GM18526 (cell line): ENCODE data around the gene CCDC188.

ENCODE experiments used
- POLR2A ChIP-seq: IDR thresholded peaks from 3 replicates; pipeline ENCODE4 v1.6.1; 2011; ENCODE audit not compliant: insufficient read length; ENCODE audit errors: extremely low read depth

Gene CCDC188

DNA sequence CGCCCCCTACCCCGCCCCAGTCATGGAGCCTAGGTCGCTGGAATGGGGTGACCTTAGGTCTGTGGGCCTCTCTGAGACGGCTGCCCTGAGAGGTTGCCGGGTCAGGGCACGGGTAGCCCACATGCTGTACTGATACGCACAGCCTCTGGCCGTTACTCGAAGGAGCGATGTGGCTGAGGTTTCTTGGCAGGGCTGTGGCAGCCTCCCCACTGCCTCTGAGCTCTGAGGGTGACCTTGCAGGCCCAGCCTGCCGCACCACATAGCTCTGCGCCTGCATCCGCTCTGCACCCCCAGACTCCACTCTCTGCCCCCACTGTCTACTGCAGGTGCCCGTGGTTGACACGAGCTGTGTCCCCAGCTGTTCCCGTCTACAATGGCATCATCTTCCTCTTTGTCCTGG lies 12.0 kb downstream of the CCDC188 start:
- no peak for TF ChIP-seq POLR2A

DNA sequence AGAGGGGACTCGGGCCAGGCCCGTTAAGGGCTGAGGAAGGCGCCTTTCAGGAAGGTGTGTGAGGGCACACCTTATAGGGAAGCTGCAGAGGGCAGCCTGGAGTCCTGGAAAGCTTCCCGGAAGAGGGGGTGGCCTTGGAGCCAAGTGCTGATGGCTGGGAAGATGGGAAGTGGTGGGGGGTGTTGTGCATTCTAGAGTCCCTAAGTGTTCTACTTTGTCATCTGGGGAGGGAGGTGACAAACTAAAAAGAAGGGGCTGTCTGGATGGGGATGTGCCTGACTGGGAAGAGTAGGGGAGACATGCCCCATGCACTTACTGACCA lies 12.5 kb downstream of the CCDC188 start:
- TF ChIP-seq POLR2A: no peak

DNA sequence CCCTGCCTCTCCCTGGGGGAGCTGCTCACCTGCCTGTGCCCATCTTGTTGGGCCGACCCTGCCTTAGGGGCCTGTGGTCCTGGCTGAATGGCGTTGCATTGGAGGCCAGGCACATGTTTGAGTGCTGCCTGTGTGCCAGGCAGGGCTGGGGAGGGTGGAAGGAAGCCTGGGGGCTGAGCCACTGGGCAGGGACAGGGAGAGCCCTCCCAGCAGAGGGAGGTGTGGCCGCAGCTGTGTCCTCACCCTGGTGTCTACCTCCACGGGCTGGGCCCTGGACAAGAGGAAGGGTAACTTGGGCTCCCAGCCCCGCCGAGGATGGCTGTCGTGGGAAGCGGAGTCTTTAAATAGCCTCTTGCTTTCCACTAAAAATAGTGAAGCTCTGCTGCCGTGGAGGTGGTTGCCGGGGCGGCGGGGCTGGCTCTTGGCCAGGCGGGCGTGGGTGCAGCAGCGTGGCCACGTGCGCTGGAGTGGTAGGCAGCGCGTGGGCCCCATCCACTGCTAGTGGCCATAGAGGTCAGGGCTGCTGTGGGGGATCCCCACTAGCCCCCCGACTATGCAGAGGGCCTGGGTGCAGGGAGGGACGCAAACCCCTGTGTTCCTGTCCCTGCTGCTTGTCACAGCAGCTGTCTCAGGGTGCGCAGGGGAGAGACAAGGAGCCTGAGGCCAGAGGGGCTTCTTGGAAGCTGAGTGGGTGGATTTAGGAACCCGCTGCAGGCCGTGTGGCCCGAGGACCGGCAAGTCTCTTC lies 13.0 kb downstream of the CCDC188 start:
- no peak for TF ChIP-seq POLR2A

DNA sequence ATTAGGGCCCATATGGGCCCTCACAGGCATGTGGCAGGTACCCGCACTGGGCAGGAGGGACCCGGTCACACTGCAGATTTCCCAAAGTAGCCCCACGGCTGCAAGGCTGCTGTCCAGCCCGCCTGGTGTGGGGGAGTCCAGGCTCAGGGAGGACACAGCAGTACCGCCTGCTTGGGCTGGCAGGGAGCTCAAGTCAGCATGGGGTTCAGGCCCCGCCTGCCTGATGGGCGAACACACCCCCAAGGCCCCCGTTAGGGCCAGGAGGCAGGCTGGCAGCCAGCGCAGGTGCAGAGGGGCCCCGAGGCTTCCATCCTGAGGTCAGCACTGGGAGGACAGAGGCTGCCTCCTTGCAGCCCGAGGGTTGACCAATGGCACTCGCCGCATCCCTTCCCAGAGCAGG lies 13.7 kb downstream of the CCDC188 start:
- no peak for TF ChIP-seq POLR2A

DNA sequence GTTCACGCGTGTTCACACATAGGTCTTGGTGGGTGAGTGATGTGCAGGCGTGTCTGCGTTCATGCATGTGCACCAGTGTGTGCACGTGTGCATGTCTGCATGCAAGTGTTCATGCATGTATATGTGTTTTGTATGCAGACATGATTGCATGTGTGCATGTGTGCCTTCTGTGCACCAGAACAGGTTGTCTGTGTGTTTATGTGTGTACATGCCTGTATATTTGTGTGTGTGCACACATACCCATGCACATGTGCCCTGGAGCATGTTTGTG lies 14.3 kb downstream of the CCDC188 start:
- no peak for TF ChIP-seq POLR2A

DNA sequence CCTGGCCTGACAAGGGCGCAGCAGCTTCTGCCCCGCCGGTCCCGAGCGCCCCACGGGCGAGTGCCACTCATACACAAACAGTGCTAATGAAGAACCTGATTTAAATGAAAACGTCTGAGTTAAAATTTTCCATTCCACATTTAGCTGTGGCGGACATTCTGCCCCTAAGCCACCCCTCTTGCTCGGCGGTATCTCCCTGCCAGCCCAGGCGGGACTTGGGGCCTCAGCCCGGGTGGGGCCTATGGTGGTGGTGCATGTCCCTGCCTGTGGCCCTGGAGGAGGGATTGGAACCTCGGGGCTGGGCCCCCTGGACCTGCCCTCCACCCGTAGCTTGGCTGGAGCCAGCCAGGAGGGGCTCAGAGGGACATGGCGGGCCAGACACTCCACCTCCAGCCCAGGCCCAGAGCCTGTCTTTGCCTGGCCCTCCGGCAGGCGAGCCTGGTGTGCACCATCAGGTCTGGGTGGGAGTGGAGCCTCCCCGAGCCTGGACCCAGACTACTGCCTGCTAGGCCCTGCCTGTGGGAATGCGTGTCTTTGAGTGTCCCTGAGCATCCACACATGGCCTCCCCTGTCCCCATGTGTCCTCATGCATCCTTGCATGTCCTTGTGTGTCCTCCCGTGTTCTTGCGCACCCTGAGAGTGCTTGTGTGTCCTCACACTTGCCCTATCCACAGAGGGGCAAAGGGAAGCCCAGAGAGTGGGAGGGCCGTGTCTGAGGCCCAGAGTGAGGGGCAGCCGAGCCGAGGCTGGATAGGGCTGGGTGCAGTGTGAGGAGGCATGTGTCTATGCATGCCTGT lies 14.9 kb downstream of the CCDC188 start:
- TF ChIP-seq POLR2A: no peak

DNA sequence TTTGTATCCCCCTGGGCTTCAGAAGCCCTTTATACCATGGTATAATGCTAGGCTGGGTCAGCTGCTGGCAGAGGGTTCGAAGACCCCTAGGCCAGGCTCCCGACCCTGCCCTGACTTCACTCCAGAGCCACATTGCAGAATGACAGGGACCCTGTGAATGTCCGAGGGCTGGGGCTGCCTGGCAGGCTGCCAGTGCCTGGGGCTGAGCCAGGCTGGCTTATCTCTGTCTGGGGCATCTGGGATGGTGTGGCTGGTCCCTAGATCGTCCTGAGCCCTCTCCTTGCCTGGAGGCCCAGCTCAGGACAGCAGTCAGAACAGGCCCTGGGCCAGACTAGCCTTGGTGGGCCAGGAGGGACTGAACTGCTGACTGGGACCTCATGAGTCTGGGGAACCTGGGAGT lies 15.6 kb downstream of the CCDC188 start:
- TF ChIP-seq POLR2A: no peak

DNA sequence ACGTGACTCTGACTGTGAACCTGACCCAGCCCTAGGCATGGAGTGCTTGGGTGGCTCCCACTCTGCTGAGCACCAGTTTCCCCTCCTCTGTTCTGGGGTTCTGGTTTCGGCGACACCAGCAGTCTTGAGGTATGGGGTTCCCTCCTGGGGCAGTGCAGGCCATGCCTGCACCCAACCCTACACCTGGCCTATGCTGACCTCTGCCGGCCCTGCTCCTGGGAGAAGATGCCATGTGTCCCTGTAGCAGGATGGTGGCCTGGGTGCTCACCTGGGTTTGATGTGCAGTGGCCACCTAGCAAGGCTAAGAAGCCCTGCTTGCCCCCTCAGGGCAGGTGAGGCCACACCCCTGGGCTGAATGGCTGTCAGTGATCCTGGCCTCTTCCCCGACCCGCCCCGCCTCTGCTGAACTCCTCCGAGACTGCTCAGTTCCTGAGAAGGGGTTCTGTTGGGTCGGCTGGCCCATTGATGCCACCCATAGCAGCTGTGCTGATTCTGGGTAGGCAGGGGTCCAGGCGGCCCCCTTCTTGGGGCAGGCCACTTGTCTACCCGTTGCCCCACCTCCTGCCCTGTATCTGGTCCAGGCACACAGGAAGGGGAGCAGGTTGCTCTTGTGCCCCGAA lies 16.8 kb downstream of the CCDC188 start:
- TF ChIP-seq POLR2A: no peak

DNA sequence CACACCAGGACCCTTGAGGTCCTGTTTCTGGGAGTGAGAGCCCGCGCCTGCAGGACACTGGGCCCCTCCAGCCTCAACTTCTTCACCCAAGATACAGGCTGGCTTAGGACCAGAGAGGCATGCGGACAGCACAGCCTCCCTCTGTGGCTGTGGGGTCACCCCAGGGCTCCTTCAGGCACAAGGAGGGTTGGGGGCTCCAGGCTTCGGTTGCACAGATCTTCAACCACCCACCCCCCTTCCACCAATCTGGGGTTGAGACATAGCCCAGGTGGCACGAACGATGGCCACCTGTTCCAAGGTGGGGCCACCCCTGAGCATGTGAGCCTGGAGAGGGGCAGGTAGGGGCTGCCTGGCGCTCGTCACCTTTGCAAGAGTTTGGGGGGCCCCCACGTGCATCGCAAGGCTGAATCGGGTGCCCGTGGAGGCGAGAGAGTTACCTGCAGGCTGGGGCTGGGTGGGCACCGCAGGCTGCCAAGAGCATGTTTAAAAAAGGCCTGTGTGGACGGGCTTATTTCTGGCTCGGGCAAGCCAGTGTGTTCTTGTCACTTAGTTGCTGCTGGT lies 18.1 kb downstream of the CCDC188 start:
- no peak for TF ChIP-seq POLR2A

DNA sequence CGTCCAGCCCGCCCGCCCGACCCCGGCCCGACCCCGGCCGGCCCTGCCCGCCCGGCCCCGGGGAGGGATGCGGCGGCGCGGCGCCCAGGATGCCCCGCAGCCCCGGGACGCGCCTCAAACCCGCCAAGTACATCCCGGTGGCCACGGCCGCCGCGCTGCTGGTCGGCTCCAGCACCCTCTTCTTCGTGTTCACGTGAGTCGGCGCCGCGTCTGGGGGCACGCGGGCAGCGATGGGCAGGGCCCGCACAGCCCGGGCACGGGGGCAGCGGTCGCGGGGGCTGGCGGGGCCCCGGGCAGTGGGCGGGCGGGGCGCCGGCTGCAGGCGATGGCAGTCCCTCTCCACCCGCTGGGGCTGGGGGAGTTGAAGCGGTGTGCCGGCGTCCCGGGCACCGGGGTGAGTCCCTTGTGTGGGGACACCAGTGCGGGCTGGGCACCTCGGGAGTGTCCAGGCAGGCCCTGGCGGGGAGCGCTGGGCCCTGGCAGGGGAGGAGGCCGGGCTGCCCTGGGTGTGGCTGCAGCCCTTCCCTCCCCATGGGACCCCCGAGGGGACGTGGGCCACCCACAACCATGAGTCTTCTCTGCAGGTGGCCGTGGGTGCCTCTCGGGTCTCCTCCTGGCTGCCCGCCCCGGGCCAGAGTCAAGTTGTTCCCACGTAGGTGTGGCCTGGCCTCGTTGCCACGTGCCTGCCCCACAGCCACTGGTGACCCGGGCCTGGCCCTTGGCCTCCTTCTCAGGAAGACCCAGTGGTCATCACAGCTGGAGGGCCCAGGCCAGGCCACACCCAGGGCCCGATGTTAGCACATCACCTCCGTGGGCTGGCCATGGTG lies 18.8 kb downstream of the CCDC188 start:
- no peak for TF ChIP-seq POLR2A

DNA sequence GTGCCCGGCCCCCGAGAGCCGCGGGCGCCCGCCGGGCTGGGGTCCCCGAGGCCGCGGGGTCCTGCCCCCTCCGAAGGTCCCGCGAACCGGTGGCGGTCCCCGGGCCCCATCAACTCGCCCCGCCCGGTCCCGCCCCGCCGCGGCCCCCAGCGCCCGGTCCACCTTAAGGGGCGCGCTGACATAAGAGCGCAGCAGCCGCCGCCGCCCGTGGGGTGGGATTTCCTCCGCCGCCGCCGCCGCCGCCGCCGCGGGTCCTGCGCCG lies 19.3 kb downstream of the CCDC188 start, which contains the start of gene ZDHHC8:
ZDHHC8 (plus strand) TSS at position 208 of the 262 bp plus-strand sequence. CDS start 144 bp downstream, outside the sequence.
- TF ChIP-seq POLR2A: no peak

DNA sequence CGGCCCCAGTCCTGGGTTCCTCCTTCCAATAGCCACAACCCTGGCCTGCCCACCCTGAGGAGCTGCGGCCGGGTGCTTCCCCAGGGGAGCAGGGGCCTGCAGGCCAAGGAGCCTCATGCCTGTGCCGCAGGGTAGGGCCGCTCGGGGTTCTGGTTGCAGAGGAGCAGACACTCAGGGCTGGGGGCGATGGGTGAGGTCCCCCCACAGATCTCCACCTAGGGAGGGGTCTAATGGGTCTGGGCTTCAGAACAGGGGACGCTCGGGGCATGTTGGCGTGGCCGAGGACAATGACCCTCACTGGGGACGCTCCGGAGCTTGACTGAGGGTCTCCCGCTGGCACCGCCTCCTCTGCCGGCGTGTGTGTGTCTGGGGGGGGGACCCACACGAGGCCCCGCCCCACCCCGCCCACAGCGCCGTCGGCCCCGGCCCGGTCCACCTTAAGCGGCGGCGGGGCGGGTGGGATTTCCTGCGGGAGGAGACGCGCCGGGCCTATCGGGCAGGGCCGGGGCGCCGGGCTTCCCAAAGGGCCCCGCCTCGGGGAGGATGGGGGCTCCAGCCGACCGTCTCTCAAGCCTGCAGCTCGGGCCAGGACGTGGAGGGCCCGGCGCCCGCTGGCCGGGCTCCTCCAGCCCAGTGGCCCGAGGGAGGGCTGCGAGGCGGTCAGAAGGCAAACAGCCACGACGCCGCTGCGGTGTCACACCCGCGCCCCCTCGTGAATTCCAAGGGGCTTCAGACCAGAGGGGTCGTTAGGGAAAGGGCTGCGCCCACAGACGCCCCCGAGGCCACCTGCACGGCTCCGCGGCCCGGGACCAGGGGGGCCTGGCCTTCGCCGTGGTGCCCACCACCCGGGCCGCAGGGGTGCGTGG lies 19.9 kb downstream of the CCDC188 start:
- no peak for TF ChIP-seq POLR2A

DNA sequence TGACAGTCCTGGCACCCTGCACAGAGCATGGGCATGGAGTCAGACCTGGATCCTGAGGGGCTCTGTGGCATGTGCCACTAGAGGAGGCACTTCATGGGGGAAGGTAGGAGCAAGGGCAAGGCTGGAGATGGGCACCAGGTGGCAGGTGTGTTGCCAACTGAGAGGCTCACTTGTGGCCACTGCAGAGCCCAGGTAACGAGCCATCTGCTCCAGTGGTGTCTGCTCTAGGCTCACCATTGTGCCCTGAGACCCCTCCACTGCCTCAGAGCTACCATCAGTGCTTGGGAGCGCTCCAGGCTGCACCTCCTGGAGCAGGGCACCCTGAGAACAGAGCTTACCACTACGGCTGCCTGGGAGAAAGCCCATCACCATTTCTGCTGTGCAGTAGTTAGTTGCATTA lies 20.5 kb downstream of the CCDC188 start:
- no peak for TF ChIP-seq POLR2A

DNA sequence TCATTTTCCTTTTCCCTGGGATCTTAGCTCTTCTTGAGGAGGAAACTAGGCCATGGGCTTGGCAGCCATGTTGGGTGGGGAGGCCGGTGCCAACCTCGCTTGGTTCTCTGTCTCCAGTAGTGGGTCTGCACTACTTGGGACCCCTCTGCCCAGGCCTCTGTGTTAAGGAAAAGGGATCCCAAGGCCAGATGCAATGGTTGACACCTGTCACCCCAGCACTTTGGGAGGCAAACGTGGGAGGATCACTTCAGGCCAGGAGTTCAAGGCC lies 21.2 kb downstream of the CCDC188 start:
- no peak for TF ChIP-seq POLR2A
